AG04450 (cell line): Measurements from ENCODE around the gene IQCE. TPM values are rescaled to one million over a fixed set of nuclear protein-coding genes. Genes with fewer than 3 reads are reported as not detected.

Experiments used
- CTCF ChIA-PET: fragments of 300-600, 350-600 bp; formaldehyde crosslinking; extraction: SDS; loops from one replicate; lab custom pipeline; 2022; ENCODE audit warnings: antibody characterized with exemption, inconsistent platforms; lab: Charles Lee
- POLR2A ChIA-PET: fragments of 350-600 bp; formaldehyde crosslinking; extraction: SDS; loops from one replicate; lab custom pipeline; 2021; ENCODE audit warnings: antibody characterized with exemption, inconsistent platforms; lab: Yijun Ruan, JAX
- DNase-seq: peaks from one replicate; pipeline ENCODE4 v3.0.0-alpha.2; 2011; ENCODE audit warnings: low read depth, low spot score
- H3K27ac ChIP-seq: one replicate; pipeline ENCODE4 v1.5.1; 2012; ENCODE audit warnings: low read depth, low read length, control low read depth
- H3K27me3 ChIP-seq: one replicate; pipeline ENCODE4 v1.6.0; 2012; ENCODE audit warnings: low read length; ENCODE audit not compliant: control insufficient read depth, insufficient read depth
- H3K4me3 ChIP-seq: 2 replicates; pipeline ENCODE4 v1.5.1; 2011; ENCODE audit warnings: mild to moderate bottlenecking, low read depth, low read length, control low read depth
- H3K9me3 ChIP-seq: 2 replicates; pipeline ENCODE4 v1.5.1; 2012; ENCODE audit warnings: low read length; ENCODE audit not compliant: control insufficient read depth, insufficient read depth
- polyA plus RNA-seq: library from polyadenylated mRNA; depleted of rRNA; stranded (reverse); fragments of >200 nt; gene quantifications from 2 replicates; pipeline ENCODE4 v1.2.3, GENCODE V29; 2011
- TF ChIP-seq, protein P1 (sequence below): IDR thresholded peaks from 2 replicates; pipeline ENCODE4 v1.5.1; 2011; ENCODE audit warnings: low read depth, low read length, control low read depth, inconsistent platforms

The IQCE gene
- polyA plus RNA-seq, 1 experiment = 6.8 TPM

DNA sequence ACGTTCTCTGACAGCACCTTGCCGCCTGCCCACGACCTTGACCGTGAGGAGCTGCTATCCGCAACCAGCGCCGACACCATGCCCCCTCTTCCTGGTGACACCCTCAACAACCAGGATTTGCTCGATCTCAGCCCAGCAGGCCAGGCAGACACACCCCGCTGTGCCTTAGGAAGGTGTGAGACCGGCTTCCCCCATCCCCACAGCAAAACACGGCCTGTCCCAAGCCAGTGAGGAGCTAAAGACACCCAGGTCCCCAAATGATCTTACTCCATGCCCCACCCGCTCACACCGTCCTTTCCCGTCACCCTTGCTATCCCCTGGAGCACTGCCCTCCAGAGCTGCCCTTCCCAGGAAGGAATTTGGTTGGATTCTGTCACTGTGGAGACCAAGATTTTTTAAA, 51.7 kb downstream of the IQCE start:
- ChIA-PET CTCF (no interaction called here), POLR2A (no interaction called here)
- TF ChIP-seq, protein P1, sequence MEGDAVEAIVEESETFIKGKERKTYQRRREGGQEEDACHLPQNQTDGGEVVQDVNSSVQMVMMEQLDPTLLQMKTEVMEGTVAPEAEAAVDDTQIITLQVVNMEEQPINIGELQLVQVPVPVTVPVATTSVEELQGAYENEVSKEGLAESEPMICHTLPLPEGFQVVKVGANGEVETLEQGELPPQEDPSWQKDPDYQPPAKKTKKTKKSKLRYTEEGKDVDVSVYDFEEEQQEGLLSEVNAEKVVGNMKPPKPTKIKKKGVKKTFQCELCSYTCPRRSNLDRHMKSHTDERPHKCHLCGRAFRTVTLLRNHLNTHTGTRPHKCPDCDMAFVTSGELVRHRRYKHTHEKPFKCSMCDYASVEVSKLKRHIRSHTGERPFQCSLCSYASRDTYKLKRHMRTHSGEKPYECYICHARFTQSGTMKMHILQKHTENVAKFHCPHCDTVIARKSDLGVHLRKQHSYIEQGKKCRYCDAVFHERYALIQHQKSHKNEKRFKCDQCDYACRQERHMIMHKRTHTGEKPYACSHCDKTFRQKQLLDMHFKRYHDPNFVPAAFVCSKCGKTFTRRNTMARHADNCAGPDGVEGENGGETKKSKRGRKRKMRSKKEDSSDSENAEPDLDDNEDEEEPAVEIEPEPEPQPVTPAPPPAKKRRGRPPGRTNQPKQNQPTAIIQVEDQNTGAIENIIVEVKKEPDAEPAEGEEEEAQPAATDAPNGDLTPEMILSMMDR = no peak
- H3K4me3 ChIP-seq = no peak overlapping the region
- H3K27me3 ChIP-seq = no peaks in the 10 kb centered on the region
- no peak for DNase-seq
- H3K27ac ChIP-seq = no peak overlapping the region
- H3K9me3 ChIP-seq = no peaks in the 10 kb centered on the region

DNA sequence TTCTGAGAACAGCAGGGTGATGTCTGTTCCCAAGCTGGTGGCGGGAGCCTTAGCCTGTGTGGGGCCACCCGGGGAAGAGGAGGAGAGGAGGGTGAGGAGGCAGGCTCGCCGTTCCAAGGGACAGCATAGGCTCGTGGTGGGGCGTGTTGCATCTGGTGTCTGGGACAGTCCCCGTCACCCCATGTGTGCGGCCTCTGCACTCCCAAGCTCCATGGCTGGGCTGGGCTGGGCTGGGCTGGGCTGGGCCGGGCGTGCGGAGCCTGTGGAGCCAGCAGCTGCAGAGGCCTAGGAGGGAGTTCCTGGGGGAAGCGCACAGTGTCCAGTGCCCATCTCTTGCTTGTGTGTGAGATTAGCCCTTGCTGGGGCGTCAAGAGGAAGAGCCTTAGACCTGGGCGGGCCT, 52.1 kb downstream of the IQCE start:
- POLR2A ChIA-PET = no interaction called here
- no peaks in the 10 kb centered on the region for H3K9me3 ChIP-seq
- no peaks in the 10 kb centered on the region for H3K27me3 ChIP-seq
- TF ChIP-seq, protein P1 = no peak
- CTCF ChIA-PET = interaction anchor here (0.6 to 1.0 kb wide), 2 partner anchors 11 to 99 kb away, joined by 3 to 4 read pairs; no protein-coding TSS in a partner anchor
- H3K4me3 ChIP-seq = no peak overlapping the region
- DNase-seq = no peak
- H3K27ac ChIP-seq = no peak overlapping the region

DNA sequence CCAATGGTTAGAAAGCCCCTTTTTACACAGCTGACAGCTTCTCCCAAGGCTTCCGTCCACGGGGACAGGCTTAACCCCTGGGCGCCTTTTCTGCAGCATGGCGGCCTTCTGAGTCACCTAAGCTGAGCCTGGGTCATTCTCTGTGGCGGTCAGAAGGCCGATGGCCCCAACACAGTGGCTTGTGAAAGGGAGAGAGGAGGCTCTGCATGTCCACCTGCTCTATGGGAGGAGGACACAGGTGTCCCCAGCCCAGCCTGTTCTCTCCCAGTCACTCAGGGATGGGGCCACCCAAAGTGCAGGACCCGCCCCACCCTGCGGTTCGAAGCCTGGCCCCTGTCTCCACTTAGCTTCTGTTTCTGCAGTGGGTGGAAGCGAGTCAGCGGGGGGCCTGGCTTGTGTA, 52.6 kb downstream of the IQCE start:
- TF ChIP-seq, protein P1 = no peak
- no peaks in the 10 kb centered on the region for H3K27me3 ChIP-seq
- POLR2A ChIA-PET = no interaction called here
- CTCF ChIA-PET = interaction anchor here (0.6 to 1.0 kb wide), 2 partner anchors 10 to 98 kb away, joined by 3 to 4 read pairs; no protein-coding TSS in a partner anchor
- no peaks in the 10 kb centered on the region for H3K9me3 ChIP-seq
- H3K4me3 ChIP-seq = no peak overlapping the region
- no peak for DNase-seq
- no peak overlapping the region for H3K27ac ChIP-seq

- Histone ChIP-seq H3K27ac (no peak overlapping the region), H3K27me3 (no peaks in the 10 kb centered on the region), H3K4me3 (no peak overlapping the region), H3K9me3 (no peaks in the 10 kb centered on the region)
- TF ChIP-seq, protein P1 = no peak
- DNase-seq = no peak
- ChIA-PET POLR2A (interaction anchor here (0.5 kb wide), 1 partner anchor 91 kb away, joined by 4 read pairs; no protein-coding TSS in a partner anchor), CTCF (interaction anchor here (1.0 kb wide), 1 partner anchor 98 kb away, joined by 3 read pairs; no protein-coding TSS in a partner anchor)
These were observed 53.1 kb downstream of the IQCE start for GRCh38 chr7:2611922-2612321.

DNA sequence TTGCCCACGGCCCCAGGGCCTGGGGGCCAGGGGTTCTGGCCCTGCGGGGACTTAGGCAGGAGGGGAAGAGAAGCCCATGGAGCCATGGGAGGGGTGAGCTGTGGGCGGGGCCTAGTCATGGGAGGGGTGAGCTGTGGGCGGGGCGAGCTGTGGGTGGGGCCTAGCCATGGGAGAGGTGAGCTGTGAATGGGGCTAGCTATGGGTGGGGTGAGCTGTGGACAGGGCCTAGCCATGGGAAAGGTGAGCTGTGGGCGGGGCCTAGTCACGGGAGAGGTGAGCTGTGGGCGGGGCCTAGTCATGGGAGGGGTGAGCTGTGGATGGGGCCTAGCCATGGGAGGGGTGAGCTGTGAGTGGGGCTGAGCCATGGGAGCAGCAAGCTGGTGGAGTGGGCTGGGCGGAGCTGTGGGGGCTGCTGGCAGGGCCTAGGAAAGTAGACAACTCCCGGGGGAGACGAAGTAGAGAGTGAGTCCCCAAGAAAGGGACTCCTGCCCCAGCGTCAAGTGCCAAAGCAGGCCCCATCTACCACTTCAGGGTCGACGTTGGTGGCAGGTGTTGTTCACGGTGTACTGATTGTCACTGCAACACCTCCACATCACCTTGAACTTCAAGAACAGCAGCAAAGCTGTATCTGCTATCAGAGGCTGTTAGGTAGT, 53.8 kb downstream of the IQCE start:
- H3K27ac ChIP-seq = no peak overlapping the region
- no peaks in the 10 kb centered on the region for H3K9me3 ChIP-seq
- no peak overlapping the region for H3K4me3 ChIP-seq
- TF ChIP-seq, protein P1 = no peak
- DNase-seq = no peak
- H3K27me3 ChIP-seq = no peaks in the 10 kb centered on the region
- ChIA-PET POLR2A (interaction anchor here (0.5 kb wide), 1 partner anchor 92 kb away, joined by 4 read pairs; no protein-coding TSS in a partner anchor), CTCF (no interaction called here)
